IPS-18a (cell line): ENCODE measurements around the gene HDAC9.
A peak's percentile ranks its signal among the peaks of the same experiment; 100 is the strongest.
"Not testable (repeated sequence)": the region's sequence is repeated elsewhere in the genome, so short reads cannot be mapped to it uniquely, and the experiment has no call there.

Experiments used
- H3K27ac ChIP-seq: one replicate; pipeline ENCODE4 v1.5.1; 2013; ENCODE audit warnings: low read length
- H3K27me3 ChIP-seq: one replicate; pipeline ENCODE4 v1.6.1; 2013; ENCODE audit warnings: mild to moderate bottlenecking, low read length; ENCODE audit not compliant: control insufficient read depth, insufficient read depth
- H3K36me3 ChIP-seq: one replicate; pipeline ENCODE4 v1.6.1; 2013; ENCODE audit warnings: low read depth, low read length; ENCODE audit not compliant: control insufficient read depth
- H3K4me1 ChIP-seq: one replicate; pipeline ENCODE4 v1.6.1; 2013; ENCODE audit warnings: low read depth, low read length; ENCODE audit not compliant: control insufficient read depth
- H3K4me3 ChIP-seq: one replicate; pipeline ENCODE4 v1.5.1; 2013; ENCODE audit warnings: low read length
- H3K9ac ChIP-seq: one replicate; pipeline ENCODE4 v1.6.1; 2013; ENCODE audit warnings: mild to moderate bottlenecking, low read length, moderate library complexity
- H3K9me3 ChIP-seq: one replicate; pipeline ENCODE4 v1.6.1; 2013; ENCODE audit warnings: low read depth, low read length; ENCODE audit not compliant: control insufficient read depth

HDAC9 gene

GRCh38 chr7:18939771-18940592, 444.4 kb downstream of the HDAC9 start:
- Histone ChIP-seq H3K4me3 (peak overlapping the region; percentile 3), H3K9me3 (no peaks in the 10 kb centered on the region), H3K36me3 (no peaks in the 10 kb centered on the region), H3K4me1 (peaks cover 19% of the 10 kb centered on the region), H3K27ac (no peak overlapping the region), H3K27me3 (no peaks in the 10 kb centered on the region), H3K9ac (no peak overlapping the region)

DNA sequence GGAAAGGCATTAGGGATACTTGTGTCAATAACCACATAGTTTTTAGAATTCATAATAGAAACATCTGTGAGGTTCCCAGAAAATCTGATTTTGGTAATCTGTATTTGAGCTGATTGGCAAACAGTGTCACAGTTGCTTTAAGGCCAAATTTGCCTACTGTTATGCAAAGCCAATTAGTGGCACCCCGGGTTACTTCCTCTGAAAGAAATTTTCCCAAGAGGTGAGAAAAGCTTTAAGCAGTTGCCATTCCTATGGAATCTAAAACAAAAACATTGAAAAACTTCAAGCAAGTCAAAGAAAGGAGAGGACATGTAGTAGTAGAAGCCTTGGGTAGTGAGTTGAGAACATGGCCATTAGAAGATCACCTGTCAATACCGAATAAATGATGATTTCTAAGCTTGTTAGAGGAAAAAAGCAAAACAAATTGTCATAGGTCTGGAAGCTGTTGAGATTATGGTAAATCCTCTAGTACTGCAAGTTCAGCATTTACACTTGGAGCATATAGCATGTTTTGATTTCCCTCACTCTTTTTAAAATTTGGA, 445.1 kb downstream of the HDAC9 start:
- Histone ChIP-seq H3K4me1 (peaks cover 19% of the 10 kb centered on the region), H3K27me3 (no peaks in the 10 kb centered on the region), H3K9ac (no peak overlapping the region), H3K36me3 (no peaks in the 10 kb centered on the region), H3K27ac (no peak overlapping the region), H3K9me3 (no peaks in the 10 kb centered on the region), H3K4me3 (peak overlapping the region; percentile 3)

- no peaks in the 10 kb centered on the region for H3K9me3 ChIP-seq
- H3K4me3 ChIP-seq = no peak overlapping the region
- no peak overlapping the region for H3K9ac ChIP-seq
- no peak overlapping the region for H3K27ac ChIP-seq
- H3K27me3 ChIP-seq = no peaks in the 10 kb centered on the region
- no peaks in the 10 kb centered on the region for H3K36me3 ChIP-seq
- peaks cover 19% of the 10 kb centered on the region for H3K4me1 ChIP-seq
These were observed 445.7 kb downstream of the HDAC9 start for GRCh38 chr7:18941207-18941606.

GRCh38 chr7:18948521-18948920, 453.0 kb downstream of the HDAC9 start:
- Histone ChIP-seq H3K9ac (no peak overlapping the region), H3K4me3 (no peak overlapping the region), H3K36me3 (no peaks in the 10 kb centered on the region), H3K27ac (no peak overlapping the region), H3K27me3 (no peaks in the 10 kb centered on the region), H3K4me1 (no peaks in the 10 kb centered on the region), H3K9me3 (no peaks in the 10 kb centered on the region)

GRCh38 chr7:18952846-18953245, 457.3 kb downstream of the HDAC9 start:
- H3K4me1 ChIP-seq = no peaks in the 10 kb centered on the region
- no peak overlapping the region for H3K27ac ChIP-seq
- H3K36me3 ChIP-seq = no peaks in the 10 kb centered on the region
- no peak overlapping the region for H3K4me3 ChIP-seq
- no peak overlapping the region for H3K9ac ChIP-seq
- H3K27me3 ChIP-seq = no peaks in the 10 kb centered on the region
- H3K9me3 ChIP-seq = no peaks in the 10 kb centered on the region

DNA sequence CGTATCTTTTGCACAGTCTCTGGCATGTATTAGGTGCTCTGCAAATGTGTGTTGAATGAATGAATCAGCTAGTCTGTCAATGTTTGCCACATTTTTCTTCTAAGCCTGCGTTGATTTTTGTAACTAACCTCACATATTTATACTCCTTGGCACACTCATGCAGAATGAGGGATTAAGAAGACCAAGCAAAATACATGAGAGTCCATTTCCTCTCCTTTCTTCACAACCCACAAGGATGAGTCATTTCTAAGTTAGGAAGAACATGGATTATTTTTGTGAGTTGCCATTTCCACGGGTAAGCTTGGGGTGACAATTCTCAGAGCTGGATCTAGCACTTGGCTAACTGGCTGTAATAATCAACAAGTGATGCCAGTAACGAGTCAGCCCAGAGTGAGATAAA, 463.1 kb downstream of the HDAC9 start:
- H3K36me3 ChIP-seq = no peaks in the 10 kb centered on the region
- H3K9ac ChIP-seq = no peak overlapping the region
- no peaks in the 10 kb centered on the region for H3K9me3 ChIP-seq
- H3K4me1 ChIP-seq = no peaks in the 10 kb centered on the region
- H3K27me3 ChIP-seq = no peaks in the 10 kb centered on the region
- H3K27ac ChIP-seq = no peak overlapping the region
- no peak overlapping the region for H3K4me3 ChIP-seq

GRCh38 chr7:18960725-18961124, 465.2 kb downstream of the HDAC9 start:
- Histone ChIP-seq H3K36me3 (no peaks in the 10 kb centered on the region), H3K27ac (no peak overlapping the region), H3K9me3 (no peaks in the 10 kb centered on the region), H3K4me1 (no peaks in the 10 kb centered on the region), H3K27me3 (no peaks in the 10 kb centered on the region), H3K9ac (no peak overlapping the region), H3K4me3 (no peak overlapping the region)

DNA sequence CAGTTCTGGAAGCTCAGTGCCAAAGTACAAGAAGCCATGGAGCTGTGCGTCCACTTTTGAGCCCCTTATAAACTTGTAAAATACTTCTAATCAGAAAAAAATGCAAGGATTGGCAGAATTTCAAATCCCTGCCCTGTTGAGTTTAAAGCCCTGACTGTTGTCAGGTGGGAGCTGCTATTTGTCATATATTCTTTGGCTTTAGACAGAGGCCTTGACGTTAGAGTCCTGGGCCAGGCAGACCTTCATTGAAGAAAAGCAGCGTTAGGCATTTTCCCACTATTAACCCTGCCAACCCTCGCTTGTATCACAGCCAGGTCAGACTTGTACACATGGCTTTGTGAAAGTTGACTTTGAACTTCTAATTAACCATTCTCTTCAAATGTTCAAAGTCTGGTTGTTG, 466.5 kb downstream of the HDAC9 start:
- H3K9ac ChIP-seq = no peak overlapping the region
- no peaks in the 10 kb centered on the region for H3K36me3 ChIP-seq
- H3K4me1 ChIP-seq = no peaks in the 10 kb centered on the region
- no peaks in the 10 kb centered on the region for H3K27me3 ChIP-seq
- H3K4me3 ChIP-seq = no peak overlapping the region
- H3K9me3 ChIP-seq = no peaks in the 10 kb centered on the region
- no peak overlapping the region for H3K27ac ChIP-seq

GRCh38 chr7:18965657-18966056, 470.1 kb downstream of the HDAC9 start:
- Histone ChIP-seq H3K27ac (no peak overlapping the region), H3K9me3 (no peaks in the 10 kb centered on the region)

DNA sequence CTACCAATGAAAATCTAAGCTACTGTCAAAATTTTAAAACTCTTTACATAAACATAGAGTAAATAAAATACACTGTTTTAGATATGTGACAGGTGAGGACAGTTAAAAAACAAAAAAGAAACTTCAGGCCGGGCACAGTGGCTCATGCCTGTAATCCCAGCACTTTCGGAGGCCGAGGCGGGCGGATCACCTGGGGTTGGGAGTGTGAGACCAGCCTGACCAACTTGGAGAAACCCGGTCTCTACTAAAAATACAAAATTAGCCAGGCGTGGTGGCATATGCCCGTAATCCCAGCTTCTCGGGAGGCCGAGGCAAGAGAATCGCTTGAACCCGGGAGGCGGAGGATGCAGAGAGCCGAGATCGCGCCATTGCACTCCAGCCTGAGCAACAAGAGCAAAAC, 472.2 kb downstream of the HDAC9 start:
- not testable (repeated sequence) for H3K4me1 ChIP-seq, H3K27me3 ChIP-seq, H3K36me3 ChIP-seq, H3K27ac ChIP-seq, H3K9ac ChIP-seq, H3K4me3 ChIP-seq, H3K9me3 ChIP-seq

More at GRCh38 chr7:18965657-18966056, 470.1 kb downstream of the HDAC9 start:
- no peak overlapping the region for H3K9ac ChIP-seq
- no peaks in the 10 kb centered on the region for H3K36me3 ChIP-seq
- H3K27me3 ChIP-seq = no peaks in the 10 kb centered on the region
- H3K4me1 ChIP-seq = no peaks in the 10 kb centered on the region
- no peak overlapping the region for H3K4me3 ChIP-seq

DNA sequence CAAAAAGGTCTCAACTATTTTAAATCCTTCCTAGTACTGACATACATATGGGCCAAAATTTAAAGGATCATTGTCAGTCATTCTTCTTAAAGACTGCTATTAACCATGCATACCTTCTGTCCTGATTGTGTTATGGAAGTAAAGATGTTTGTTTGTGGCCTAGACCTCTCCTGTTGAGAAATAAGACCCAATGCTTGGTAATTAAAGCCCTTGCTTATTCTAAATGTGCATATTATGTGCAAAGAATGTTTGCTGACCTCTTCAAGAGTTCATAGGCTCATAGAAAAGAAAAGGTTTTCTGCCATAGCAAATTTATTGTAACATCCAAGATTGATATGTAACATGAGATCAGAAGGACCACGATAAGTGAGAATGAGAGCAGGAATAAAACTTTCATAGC, 476.3 kb downstream of the HDAC9 start:
- no peaks in the 10 kb centered on the region for H3K4me1 ChIP-seq
- H3K27me3 ChIP-seq = no peaks in the 10 kb centered on the region
- H3K9me3 ChIP-seq = no peaks in the 10 kb centered on the region
- no peak overlapping the region for H3K9ac ChIP-seq
- H3K27ac ChIP-seq = no peak overlapping the region
- H3K36me3 ChIP-seq = no peaks in the 10 kb centered on the region
- no peak overlapping the region for H3K4me3 ChIP-seq

- Histone ChIP-seq H3K36me3 (no peaks in the 10 kb centered on the region), H3K9ac (no peak overlapping the region), H3K4me3 (no peak overlapping the region), H3K9me3 (no peaks in the 10 kb centered on the region), H3K27ac (no peak overlapping the region), H3K4me1 (no peaks in the 10 kb centered on the region), H3K27me3 (no peaks in the 10 kb centered on the region)
These were observed 479.3 kb downstream of the HDAC9 start for GRCh38 chr7:18974803-18975202.
